Breast epithelium (tissue), 3 donors: ENCODE measurements around the gene A1BG.

Experiments
- POLR2A ChIP-seq: fragments of 450-650 bp; IDR thresholded peaks from one replicate; pipeline ENCODE4 v1.6.1; 2016; ENCODE audit warnings: antibody characterized with exemption, mild to moderate bottlenecking, moderate library complexity
- TF ChIP-seq, protein P1 (sequence below), 3 donors: fragments of 450-650 bp; IDR thresholded peaks; one replicate each; pipeline ENCODE4 v1.5.1; 2016 to 2017; ENCODE audit warnings: antibody characterized with exemption in 3 of 3, mild to moderate bottlenecking in 3 of 3, moderate library complexity in 3 of 3

DNA sequence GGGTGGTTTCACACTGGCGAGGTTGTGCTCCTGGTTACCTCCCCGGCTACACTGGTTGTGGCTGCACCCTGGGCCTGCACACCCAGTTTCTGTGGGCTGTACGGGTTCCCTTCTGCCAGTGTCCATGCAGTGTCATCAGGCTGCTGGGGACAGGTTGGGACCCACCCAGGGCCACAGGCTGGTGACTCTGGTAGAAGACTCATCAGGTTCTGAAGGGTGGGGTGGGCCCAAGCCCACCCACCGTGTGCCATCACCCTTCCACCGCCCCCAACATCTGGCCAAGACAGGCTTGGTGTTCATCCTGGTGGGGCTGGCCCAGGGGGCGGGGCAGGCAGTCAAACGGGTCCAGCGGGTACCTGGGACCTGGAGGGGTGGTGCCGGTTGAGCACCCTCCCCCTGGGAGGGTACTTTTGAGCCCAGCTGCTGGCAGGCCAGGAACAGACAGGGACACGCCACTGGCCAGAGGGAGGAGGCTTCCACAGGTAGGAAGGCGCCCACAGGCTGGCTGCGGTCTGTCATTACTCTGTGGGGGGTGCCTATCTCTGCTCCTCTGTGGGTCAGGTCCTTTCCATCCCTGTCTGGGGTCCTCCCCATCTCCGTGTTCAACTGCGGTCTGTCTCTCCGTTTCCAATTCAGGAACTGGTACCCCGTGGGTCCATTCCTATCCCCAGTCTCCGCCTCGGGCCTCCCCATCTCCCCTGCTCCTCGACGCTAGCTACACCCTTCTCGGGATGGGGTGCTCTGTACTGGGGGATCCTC is 42.1 kb upstream of the A1BG start, which contains the start of gene RNF225:
- TF ChIP-seq POLR2A = no peak
- TF ChIP-seq, protein P1, sequence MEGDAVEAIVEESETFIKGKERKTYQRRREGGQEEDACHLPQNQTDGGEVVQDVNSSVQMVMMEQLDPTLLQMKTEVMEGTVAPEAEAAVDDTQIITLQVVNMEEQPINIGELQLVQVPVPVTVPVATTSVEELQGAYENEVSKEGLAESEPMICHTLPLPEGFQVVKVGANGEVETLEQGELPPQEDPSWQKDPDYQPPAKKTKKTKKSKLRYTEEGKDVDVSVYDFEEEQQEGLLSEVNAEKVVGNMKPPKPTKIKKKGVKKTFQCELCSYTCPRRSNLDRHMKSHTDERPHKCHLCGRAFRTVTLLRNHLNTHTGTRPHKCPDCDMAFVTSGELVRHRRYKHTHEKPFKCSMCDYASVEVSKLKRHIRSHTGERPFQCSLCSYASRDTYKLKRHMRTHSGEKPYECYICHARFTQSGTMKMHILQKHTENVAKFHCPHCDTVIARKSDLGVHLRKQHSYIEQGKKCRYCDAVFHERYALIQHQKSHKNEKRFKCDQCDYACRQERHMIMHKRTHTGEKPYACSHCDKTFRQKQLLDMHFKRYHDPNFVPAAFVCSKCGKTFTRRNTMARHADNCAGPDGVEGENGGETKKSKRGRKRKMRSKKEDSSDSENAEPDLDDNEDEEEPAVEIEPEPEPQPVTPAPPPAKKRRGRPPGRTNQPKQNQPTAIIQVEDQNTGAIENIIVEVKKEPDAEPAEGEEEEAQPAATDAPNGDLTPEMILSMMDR (IDR thresholded peaks at IDR 0.05) = no peak
